ENCODE data around the gene PSD4. TPM values are rescaled to one million over a fixed set of nuclear protein-coding genes. Genes with fewer than 3 reads are reported as not detected.
A peak's percentile ranks its signal among the peaks of the same experiment; 100 is the strongest.

Gene PSD4
- polyA plus RNA-seq, 1 donor from 2014 or later: 0.67 TPM

DNA sequence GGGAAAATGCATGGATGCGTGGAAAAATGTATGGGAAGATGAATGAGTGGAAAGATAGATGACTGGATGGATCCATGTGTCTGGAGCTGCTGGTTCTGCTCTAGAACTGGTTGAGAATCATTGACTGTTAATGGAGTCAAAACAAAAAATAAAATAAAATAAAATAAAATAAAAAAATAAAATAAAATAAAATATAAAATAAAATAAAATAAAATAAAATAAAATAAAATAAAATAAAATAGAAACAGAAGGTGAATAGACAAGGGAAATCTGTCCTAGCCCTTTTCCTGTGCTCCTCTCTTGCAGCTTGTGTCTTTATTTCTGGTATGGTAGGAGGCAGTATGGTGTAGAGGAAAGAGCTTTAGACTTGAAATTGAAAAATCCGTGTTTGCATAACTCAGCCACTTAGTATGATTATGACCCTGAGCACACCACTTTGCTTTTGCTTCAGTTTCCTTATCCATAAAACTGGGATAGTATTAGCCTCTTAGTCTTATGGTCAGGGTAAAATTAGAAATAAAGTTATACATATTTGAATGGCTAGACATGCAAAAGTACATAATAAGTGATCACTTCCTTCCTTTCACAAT is 51.0 kb downstream of the PSD4 start:
- Histone ChIP-seq H4K20me1 (ENCODE audit: insufficient read depth) (no peaks in the 10 kb centered on the region), H3K36me3 (ENCODE audit: insufficient read depth, low read length) (no peaks in the 10 kb centered on the region), H3K9ac (ENCODE audit: low read length) (no peak overlapping the region), H3K9me3 (ENCODE audit: low read length) (no peaks in the 10 kb centered on the region), H3K4me3 (ENCODE audit: low read length) (no peak overlapping the region), H3K4me2 (ENCODE audit: low read length) (no peak overlapping the region), H3K27ac (ENCODE audit: low read length) (no peak overlapping the region), H3K9me2 (ENCODE audit: insufficient read depth, low read length) (no peaks in the 10 kb centered on the region), H3K79me2 (replicated peaks; ENCODE audit: insufficient read depth, low read length) (no peaks in the 10 kb centered on the region), H3K27me3 (ENCODE audit: insufficient read depth, low read depth, low read length) (no peaks in the 10 kb centered on the region), H3F3A (ENCODE audit: insufficient read depth, low read length, poor library complexity, severe bottlenecking) (no peaks in the 10 kb centered on the region), H2AFZ (ENCODE audit: low read depth, low read length) (no peak overlapping the region)
- TF ChIP-seq EP300 (conservative IDR thresholded peaks at IDR 0.05; ENCODE audit: poor library complexity, severe bottlenecking): no peak
- no peak for TF ChIP-seq CTCF (IDR thresholded peaks at IDR 0.05; ENCODE audit: poor library complexity, severe bottlenecking)
- TF ChIP-seq MXI1 (conservative IDR thresholded peaks at IDR 0.05; ENCODE audit: poor library complexity, severe bottlenecking): no peak

GRCh38 chr2:113225263-113226259 is 51.8 kb downstream of the PSD4 start:
- H3K27ac ChIP-seq (ENCODE audit: low read length): peak overlapping the region; percentile 45
- no peak overlapping the region for H2AFZ ChIP-seq (ENCODE audit: low read depth, low read length)
- H4K20me1 ChIP-seq (ENCODE audit: insufficient read depth): no peaks in the 10 kb centered on the region
- H3K9me3 ChIP-seq (ENCODE audit: low read length): no peaks in the 10 kb centered on the region
- TF ChIP-seq RAD21 (conservative IDR thresholded peaks at IDR 0.05): no peak
- TF ChIP-seq SMC3 (conservative IDR thresholded peaks at IDR 0.05; ENCODE audit: poor library complexity): no peak
- TF ChIP-seq REST (IDR thresholded peaks at IDR 0.05; ENCODE audit: borderline replicate concordance): no peak
- no peak for TF ChIP-seq CTCF (IDR thresholded peaks at IDR 0.05; ENCODE audit: poor library complexity, severe bottlenecking)
- no peak for TF ChIP-seq POLR2AphosphoS5 (IDR thresholded peaks at IDR 0.05)
- TF ChIP-seq EZH2 (IDR thresholded peaks at IDR 0.05; ENCODE audit: borderline replicate concordance, insufficient read depth, low read length, poor library complexity, severe bottlenecking): no peak
- no peak for TF ChIP-seq TAF1 (IDR thresholded peaks at IDR 0.05; ENCODE audit: low read depth)
- no peak for TF ChIP-seq EP300 (conservative IDR thresholded peaks at IDR 0.05; ENCODE audit: poor library complexity, severe bottlenecking)
- TF ChIP-seq MXI1 (conservative IDR thresholded peaks at IDR 0.05; ENCODE audit: poor library complexity, severe bottlenecking): no peak
- no peaks in the 10 kb centered on the region for H3F3A ChIP-seq (ENCODE audit: insufficient read depth, low read length, poor library complexity, severe bottlenecking)
- no peaks in the 10 kb centered on the region for H3K9me2 ChIP-seq (ENCODE audit: insufficient read depth, low read length)
- no peak overlapping the region for H3K4me2 ChIP-seq (ENCODE audit: low read length)
- no peak overlapping the region for H3K9ac ChIP-seq (ENCODE audit: low read length)
- H3K27me3 ChIP-seq (ENCODE audit: insufficient read depth, low read depth, low read length): no peaks in the 10 kb centered on the region
- peak overlapping the region; percentile 26 for H3K4me3 ChIP-seq (ENCODE audit: low read length)
- H3K79me2 ChIP-seq (replicated peaks; ENCODE audit: insufficient read depth, low read length): no peaks in the 10 kb centered on the region
- H3K36me3 ChIP-seq (ENCODE audit: insufficient read depth, low read length): no peaks in the 10 kb centered on the region
